Small intestine (tissue), 7 donors: ENCODE measurements around the gene ZNF501. TPM values are rescaled to one million over a fixed set of nuclear protein-coding genes. Genes with fewer than 3 reads are reported as not detected.

Experiments
- DNase-seq, 2 donors: peaks; one replicate each; pipeline versions ENCODE4 v3.0.0 to v3.0.0-alpha.2; 2013
- FAIRE-seq: peaks from 2 replicates; lab custom pipeline; 2012; peaks lifted over from hg19 to GRCh38; lab: Jason Lieb, UNC
- H3K27ac ChIP-seq, 3 donors: one replicate each; pipeline ENCODE4 v1.5.1; 2013; ENCODE audit warnings: low read length in 2 of 3, mild to moderate bottlenecking in 2 of 3, control low read depth in 1 of 3, inconsistent platforms in 1 of 3, low read depth in 1 of 3, moderate library complexity in 1 of 3
- H3K27me3 ChIP-seq, 3 donors: one replicate each; pipeline ENCODE4 v1.6.1; 2013; ENCODE audit warnings: low read length in 3 of 3, inconsistent platforms in 1 of 3; ENCODE audit not compliant: control insufficient read depth in 3 of 3, insufficient read depth in 3 of 3
- H3K36me3 ChIP-seq, 3 donors: one replicate each; pipeline ENCODE4 v1.6.1; 2013; ENCODE audit warnings: low read length in 3 of 3, inconsistent platforms in 1 of 3, low read depth in 1 of 3, mild to moderate bottlenecking in 1 of 3, moderate library complexity in 1 of 3; ENCODE audit not compliant: control insufficient read depth in 3 of 3, insufficient read depth in 2 of 3
- H3K4me1 ChIP-seq, 3 donors: one replicate each; pipeline ENCODE4 v1.6.1; 2013; ENCODE audit warnings: low read length in 2 of 3, inconsistent platforms in 1 of 3, low read depth in 1 of 3, mild to moderate bottlenecking in 1 of 3, moderate library complexity in 1 of 3; ENCODE audit not compliant: control insufficient read depth in 3 of 3, insufficient read depth in 2 of 3
- H3K4me3 ChIP-seq, 3 donors: one replicate each; pipeline ENCODE4 v1.5.1; 2013; ENCODE audit warnings: low read length in 3 of 3, control low read depth in 1 of 3, inconsistent platforms in 1 of 3, low read depth in 1 of 3, mild to moderate bottlenecking in 1 of 3, moderate library complexity in 1 of 3
- H3K9me3 ChIP-seq, 2 donors: one replicate each; pipeline ENCODE4 v1.6.1; 2013; ENCODE audit warnings: low read depth in 1 of 2, low read length in 1 of 2; ENCODE audit not compliant: control insufficient read depth in 2 of 2, insufficient read depth in 1 of 2
- WGBS, 3 donors: extraction: QIAGEN DNeasy Blood & Tissue Kit; methylation state at CpG; one replicate each; pipeline ENCODE4 v1.1.7; 2013; 5-methylcytosine and 5-hydroxymethylcytosine counted together
- polyA plus RNA-seq, 4 donors: library from polyadenylated mRNA; stranded (reverse) in 3 of 4; unstranded in 1 of 4; fragments of 200-250 nt in 3 of 4; fragments of 120-200 nt in 1 of 4; gene quantifications; one replicate each; pipeline versions ENCODE4 v1.2.1 to v1.2.3, GENCODE V29; 2013
- donor health status: healthy with polysubstance abuse.
- donor health status: control.
- donor health status: control.
- donor health status: Bipolar disorder and iron deficiency.
- donor health status: healthy.

Gene ZNF501
- polyA plus RNA-seq, 4 donors = 0.89 to 5.0 (median 1.5) TPM

DNA sequence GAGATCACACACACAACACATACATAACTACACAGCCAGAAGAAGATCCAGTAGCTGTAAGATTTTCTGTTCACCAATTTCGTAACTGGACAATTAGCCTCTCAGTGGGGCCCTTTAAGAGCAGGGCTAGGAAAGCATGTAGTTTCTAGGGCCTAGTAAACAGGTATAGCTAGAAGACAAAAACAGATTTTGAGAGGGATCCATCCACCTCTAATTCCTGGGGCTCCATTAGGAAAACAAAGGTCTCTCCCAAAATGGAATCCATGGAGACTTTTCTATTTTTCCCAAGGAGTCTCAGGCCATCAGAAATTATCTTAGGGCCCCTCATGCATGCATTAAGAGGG, 42.6 kb downstream of the ZNF501 start:
- no peak for DNase-seq
- no peaks in the 10 kb centered on the region for H3K27me3 ChIP-seq
- no peak overlapping the region for H3K4me3 ChIP-seq
- peaks cover 0 to 12% (median 0%) of the 10 kb centered on the region in 3 donors for H3K36me3 ChIP-seq
- no peak for FAIRE-seq
- WGBS, 3 donors = 96 to 97% (median 97%) methylated on average over 1 of the region's 1 CpG
- no peak overlapping the region for H3K27ac ChIP-seq
- peaks cover 0 to 43% of the 10 kb centered on the region in 2 donors for H3K9me3 ChIP-seq
- H3K4me1 ChIP-seq = no peaks in the 10 kb centered on the region

DNA sequence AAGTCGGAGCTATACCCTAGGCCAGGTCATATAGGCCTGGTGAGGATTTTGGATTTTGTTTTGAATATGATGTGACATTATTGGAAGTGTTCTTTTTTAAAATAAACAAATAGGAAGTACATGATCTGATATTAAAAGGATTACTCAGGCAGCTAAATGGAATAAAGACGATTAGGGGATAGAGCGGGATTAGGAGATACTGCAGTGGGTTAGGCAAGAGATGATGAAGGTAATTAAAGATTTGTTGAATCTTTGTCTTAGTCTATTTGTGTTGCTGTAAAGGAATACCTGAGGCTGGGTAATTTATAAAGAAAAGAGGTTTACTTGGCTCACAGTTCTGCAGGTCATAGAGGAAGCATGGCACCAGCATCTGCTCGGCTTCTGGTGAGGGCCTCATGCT, 53.5 kb downstream of the ZNF501 start:
- no peaks in the 10 kb centered on the region for H3K36me3 ChIP-seq
- no peaks in the 10 kb centered on the region for H3K4me1 ChIP-seq
- no peak for DNase-seq
- no peak overlapping the region for H3K4me3 ChIP-seq
- FAIRE-seq = no peak
- no peak overlapping the region for H3K27ac ChIP-seq
- 95 to 100% (median 96%) methylated on average over 4 of the region's 4 CpGs for WGBS, 3 donors
- H3K9me3 ChIP-seq = no peaks in the 10 kb centered on the region
- no peaks in the 10 kb centered on the region for H3K27me3 ChIP-seq

Other genes starting within 250 kb of the ZNF501 start
- gene ZKSCAN7, start 174.4 kb upstream of the ZNF501 start, polyA plus RNA-seq = 1 to 10 TPM in 2 of 4 donors, under 1 TPM in 2; 0.22 to 8.1 (median 1.1) TPM
- gene ZNF660, start 144.7 kb upstream of the ZNF501 start, polyA plus RNA-seq = 1 to 10 TPM in 1 of 4 donors, under 1 TPM in 2, not detected in 1; 0.27 to 4.9 (median 0.51) TPM
- gene ZNF197, start 104.6 kb upstream of the ZNF501 start, polyA plus RNA-seq = 10 to 100 TPM in 1 of 4 donors, 1 to 10 TPM in 3; 5.7 to 23.0 (median 7.6) TPM
- gene ZNF35, start 80.9 kb upstream of the ZNF501 start, polyA plus RNA-seq = 1 to 10 TPM; 3.1 to 7.8 (median 5.0) TPM
- 10 to 100 TPM in 1 of 4 donors, 1 to 10 TPM in 3; 1.3 to 10.7 (median 1.8) TPM for gene ZNF502, start 17.0 kb upstream of the ZNF501 start, polyA plus RNA-seq
- 10 to 100 TPM in 2 of 4 donors, 1 to 10 TPM in 2; 6.7 to 24.7 (median 10.3) TPM for gene KIAA1143, start 32.0 kb downstream of the ZNF501 start, polyA plus RNA-seq
- gene KIF15, start 32.2 kb downstream of the ZNF501 start, polyA plus RNA-seq = 10 to 100 TPM in 1 of 4 donors, 1 to 10 TPM in 2, under 1 TPM in 1; 0.54 to 11.1 (median 5.5) TPM
- gene TMEM42, start 132.3 kb downstream of the ZNF501 start, polyA plus RNA-seq = 10 to 100 TPM in 3 of 4 donors, 1 to 10 TPM in 1; 6.2 to 19.4 (median 14.3) TPM
- under 1 TPM in 1 of 4 donors, not detected in 3; 0.04 TPM for gene TGM4, start 145.0 kb downstream of the ZNF501 start, polyA plus RNA-seq
- 10 to 100 TPM; 54.3 to 91.3 (median 58.3) TPM for gene ZDHHC3, start 246.5 kb downstream of the ZNF501 start, polyA plus RNA-seq
- 10 to 100 TPM; 21.9 to 39.4 (median 30.4) TPM for gene EXOSC7, start 246.6 kb downstream of the ZNF501 start, polyA plus RNA-seq